Smooth muscle cell (in vitro differentiated cells): ENCODE measurements around the gene SPAG8. TPM values are rescaled to one million over a fixed set of nuclear protein-coding genes. Genes with fewer than 3 reads are reported as not detected.

Experiments used
- DNase-seq: peaks from one replicate; lab custom pipeline; 2025; ENCODE audit not compliant: unreplicated experiment; lab: John Stamatoyannopoulos, UW
- H2AFZ ChIP-seq: fragments of 200-600 bp; sonication (generic); 2 replicates; pipeline ENCODE4 v1.6.0; 2016; ENCODE audit warnings: antibody characterized with exemption, low read depth, mild to moderate bottlenecking
- H3F3A ChIP-seq: fragments of 200-600 bp; sonication (generic); 2 replicates; pipeline ENCODE4 v1.6.0; 2017; ENCODE audit warnings: antibody characterized with exemption, low read depth
- H3K27ac ChIP-seq: fragments of 200-600 bp; sonication (generic); 2 replicates; pipeline ENCODE4 v1.5.1; 2016; ENCODE audit warnings: low read depth, mild to moderate bottlenecking
- H3K27me3 ChIP-seq: fragments of 200-600 bp; sonication (generic); 2 replicates; pipeline ENCODE4 v1.6.1; 2016; ENCODE audit warnings: low read depth, mild to moderate bottlenecking
- H3K36me3 ChIP-seq: fragments of 200-600 bp; sonication (generic); 2 replicates; pipeline ENCODE4 v1.5.1; 2016; ENCODE audit warnings: low read depth
- H3K4me1 ChIP-seq: fragments of 200-600 bp; sonication (generic); 2 replicates; pipeline ENCODE4 v1.5.1; 2016; ENCODE audit warnings: low read depth
- H3K4me2 ChIP-seq: fragments of 200-600 bp; sonication (generic); 2 replicates; pipeline ENCODE4 v1.6.0; 2016; ENCODE audit warnings: mild to moderate bottlenecking
- H3K4me3 ChIP-seq: fragments of 200-600 bp; sonication (generic); 2 replicates; pipeline ENCODE4 v1.5.1; 2016; ENCODE audit warnings: mild to moderate bottlenecking
- H3K79me2 ChIP-seq: fragments of 200-600 bp; sonication (generic); 2 replicates; pipeline ENCODE4 v1.6.0; 2016; ENCODE audit warnings: low read depth, mild to moderate bottlenecking
- H3K9ac ChIP-seq: fragments of 200-600 bp; sonication (generic); 2 replicates; pipeline ENCODE4 v1.6.0; 2016; ENCODE audit warnings: low read depth
- H3K9me3 ChIP-seq: fragments of 200-600 bp; sonication (generic); replicated peaks from 2 replicates; pipeline ENCODE4 v1.5.1; 2016; ENCODE audit warnings: low read depth
- H4K20me1 ChIP-seq: fragments of 200-600 bp; sonication (generic); 2 replicates; pipeline ENCODE4 v1.6.0; 2016; ENCODE audit warnings: low read depth
- CTCF ChIP-seq: fragments of 200-600 bp; sonication (generic); IDR thresholded peaks from 2 replicates; pipeline ENCODE4 v1.5.1; 2017; ENCODE audit warnings: borderline replicate concordance, mild to moderate bottlenecking, antibody characterized with exemption; ENCODE audit not compliant: insufficient read depth, poor library complexity, severe bottlenecking
- WGBS: methylation state at CpG from one replicate; pipeline ENCODE4 v1.1.7; 2016; ENCODE audit warnings: low lambda C conversion rate; 5-methylcytosine and 5-hydroxymethylcytosine counted together
- polyA plus RNA-seq: library from polyadenylated mRNA; unstranded; fragments of >200 nt; fragmentation: Nextera tagmentation; extraction: Ambion mirVana; gene quantifications from 2 replicates; pipeline ENCODE4 v1.2.1, GENCODE V29; 2016
- total RNA-seq: library from RNA; depleted of rRNA; stranded (reverse); fragments of >200 nt; gene quantifications from 2 replicates; pipeline ENCODE4 v1.2.3, GENCODE V29; 2014

Gene SPAG8
- total and polyA plus RNA-seq, 2 experiments from 2014 or later, result 1.2 TPM; not detected in 1

GRCh38 chr9:35831040-35831439, 19.0 kb upstream of the SPAG8 start:
- Histone ChIP-seq H3F3A (peaks cover 7% of the 10 kb centered on the region), H3K4me1 (peaks cover 8% of the 10 kb centered on the region), H3K9ac (no peak overlapping the region), H2AFZ (no peak overlapping the region), H3K9me3 (no peaks in the 10 kb centered on the region), H3K4me3 (no peak overlapping the region), H3K36me3 (no peaks in the 10 kb centered on the region), H3K79me2 (peaks cover 9% of the 10 kb centered on the region), H3K27me3 (no peaks in the 10 kb centered on the region), H4K20me1 (no peaks in the 10 kb centered on the region), H3K4me2 (no peak overlapping the region), H3K27ac (no peak overlapping the region)
- no peak for DNase-seq
- no peak for TF ChIP-seq CTCF
- WGBS, result 93% methylated on average over 4 of the region's 4 CpGs

GRCh38 chr9:35829764-35830096, 17.7 kb upstream of the SPAG8 start:
- no peaks in the 10 kb centered on the region for H3K36me3 ChIP-seq
- peaks cover 9% of the 10 kb centered on the region for H3K79me2 ChIP-seq
- TF ChIP-seq CTCF, result no peak
- peak overlapping the region; percentile 99 for H2AFZ ChIP-seq
- H3K4me2 ChIP-seq, result peak overlapping the region; percentile 99
- H3K9me3 ChIP-seq, result no peaks in the 10 kb centered on the region
- H3K4me1 ChIP-seq, result peaks cover 8% of the 10 kb centered on the region
- H3K27ac ChIP-seq, result peak overlapping the region; percentile 85
- no peak for DNase-seq
- 52% methylated on average over 2 of the region's 2 CpGs for WGBS
- H3K27me3 ChIP-seq, result no peaks in the 10 kb centered on the region
- no peaks in the 10 kb centered on the region for H4K20me1 ChIP-seq
- H3K9ac ChIP-seq, result peak overlapping the region; percentile 91
- peaks cover 7% of the 10 kb centered on the region for H3F3A ChIP-seq
- H3K4me3 ChIP-seq, result peak overlapping the region; percentile 97

GRCh38 chr9:35829084-35829763, 17.2 kb upstream of the SPAG8 start, which contains the start of gene TMEM8B:
TMEM8B (plus strand) TSS chr9:35829228; CDS start chr9:35829448, 220 bp downstream.
- peak; percentile 96 for DNase-seq
- Histone ChIP-seq H3K4me2 (peak within 1 kb of the TSS; percentile 99), H3K4me3 (peak within 1 kb of the TSS; percentile 97), H3K27me3 (no peaks in the 10 kb centered on the region), H4K20me1 (no peaks in the 10 kb centered on the region), H3K36me3 (no peaks in the 10 kb centered on the region), H3K9ac (peak within 1 kb of the TSS; percentile 91), H3K4me1 (peaks cover 8% of the 10 kb centered on the region), H3K9me3 (no peaks in the 10 kb centered on the region), H3K79me2 (peaks cover 9% of the 10 kb centered on the region), H3K27ac (peak within 1 kb of the TSS; percentile 85), H2AFZ (peak within 1 kb of the TSS; percentile 99), H3F3A (peaks cover 7% of the 10 kb centered on the region)
- under 1% methylated on average over 22 of the region's 53 CpGs for WGBS
- no peak for TF ChIP-seq CTCF

- no peak for TF ChIP-seq CTCF
- H3K27ac ChIP-seq, result peak within 1 kb of the TSS; percentile 85
- WGBS, result 9% methylated on average over 21 of the region's 21 CpGs
- DNase-seq, result no peak
- peak within 1 kb of the TSS; percentile 91 for H3K9ac ChIP-seq
- H3K27me3 ChIP-seq, result no peaks in the 10 kb centered on the region
- H3K9me3 ChIP-seq, result no peaks in the 10 kb centered on the region
- peaks cover 7% of the 10 kb centered on the region for H3F3A ChIP-seq
- peak within 1 kb of the TSS; percentile 99 for H2AFZ ChIP-seq
- H4K20me1 ChIP-seq, result no peaks in the 10 kb centered on the region
- H3K4me1 ChIP-seq, result peaks cover 8% of the 10 kb centered on the region
- H3K36me3 ChIP-seq, result no peaks in the 10 kb centered on the region
- peak within 1 kb of the TSS; percentile 99 for H3K4me2 ChIP-seq
- peaks cover 9% of the 10 kb centered on the region for H3K79me2 ChIP-seq
- H3K4me3 ChIP-seq, result peak within 1 kb of the TSS; percentile 97
Observed at GRCh38 chr9:35828716-35829083, 16.6 kb upstream of the SPAG8 start, which contains the start of gene FAM221B. FAM221B (minus strand) TSS chr9:35828732; CDS start chr9:35826161, 2,571 bp downstream.
